Ovary (tissue), 9 donors: ENCODE measurements around the gene GSG1L2. TPM values are rescaled to one million over a fixed set of nuclear protein-coding genes. Genes with fewer than 3 reads are reported as not detected.
A peak's percentile ranks its signal among the peaks of the same experiment; 100 is the strongest.

Experiments
- DNase-seq, 5 donors: peaks; one replicate each; pipeline ENCODE4 v3.0.0-alpha.2; 2019 to 2020
- H3K27ac ChIP-seq, 2 donors: fragments of 200-600 bp; one replicate each; pipeline versions ENCODE4 v1.5.1 to v1.8.0; 2019 to 2022
- H3K27me3 ChIP-seq: fragments of 200-600 bp; one replicate; pipeline ENCODE4 v1.8.0; 2022
- H3K36me3 ChIP-seq: fragments of 200-600 bp; sonication (generic); one replicate; pipeline ENCODE4 v1.5.1; 2019
- H3K4me1 ChIP-seq: one replicate; pipeline ENCODE4 v1.8.1; 2013; ENCODE audit warnings: mild to moderate bottlenecking, moderate library complexity; ENCODE audit not compliant: insufficient read depth
- H3K4me3 ChIP-seq: fragments of 200-600 bp; sonication (generic); one replicate; pipeline ENCODE4 v1.5.1; 2017
- H3K9me3 ChIP-seq, 2 donors: fragments of 200-600 bp in 1 of 2; sonication (generic) in 1 of 2; one replicate each; pipeline versions ENCODE4 v1.5.1 to v1.8.1; 2013 to 2019; ENCODE audit warnings: mild to moderate bottlenecking in 1 of 2, moderate library complexity in 1 of 2
- EP300 ChIP-seq: sonication (generic); formaldehyde crosslinking; IDR thresholded peaks from one replicate; pipeline ENCODE4 v1.6.1; 2017; ENCODE audit warnings: antibody characterized with exemption
- POLR2A ChIP-seq: fragments of 450-650 bp; IDR thresholded peaks from one replicate; pipeline ENCODE4 v1.6.1; 2017; ENCODE audit warnings: antibody characterized with exemption, mild to moderate bottlenecking, moderate library complexity
- WGBS, 3 donors: extraction: QIAGEN DNeasy Blood & Tissue Kit in 1 of 3; methylation state at CpG; one replicate each; pipeline versions ENCODE4 v1.1.5 to v1.1.7; 2013 to 2017; 5-methylcytosine and 5-hydroxymethylcytosine counted together
- intact Hi-C, 4 donors: fragments of 100-400 bp; cut with DNase I; formaldehyde crosslinking; loops; one replicate each; pipeline versions ENCODE4 v1.11.0 to v1.15.1; 2022 to 2023
- polyA plus RNA-seq, 2 donors: library from polyadenylated mRNA; stranded (reverse); fragments of 200-250 nt in 1 of 2; fragments of 350-450 nt in 1 of 2; fragmentation: Illumina TruSeq in 1 of 2; extraction: RNeasy Lipid Tissue Mini Kit (QIAGEN cat#74804) in 1 of 2; gene quantifications; one replicate each; pipeline ENCODE4 v1.2.3, GENCODE V29; 2013 to 2014
- total RNA-seq, 7 donors: library from RNA; depleted of rRNA in 2 of 7; stranded (reverse); fragments of >200 nt in 2 of 7; fragmentation: NEBNext Ultra II Directional in 3 of 7; extraction: Animal tissue kit (Norgen Biotek cat#: 25700) in 3 of 7; gene quantifications; one replicate each; pipeline versions ENCODE4 v1.1.0 to v1.2.4, GENCODE V29; 2016 to 2023
- TF ChIP-seq, protein P1 (sequence below), 3 donors: fragments of 450-650 bp in 2 of 3; fragments of 200-600 bp in 1 of 3; IDR thresholded peaks; one replicate each; pipeline versions ENCODE4 v1.5.1 to v1.8.0; 2016 to 2022; ENCODE audit warnings: antibody characterized with exemption in 3 of 3, mild to moderate bottlenecking in 1 of 3
- donor health status: DM: no; HTN: no; CAD: no; lungs with moderate emphysema.
- donor health status: DM: no; HTN: no; CAD: no.
- donor health status: Bipolar disorder and iron deficiency.
- donor health status: DM: yes; HTN: yes; CAD: no.
- donor health status: DM: no; HTN: no; CAD: no.
- donor health status: DM: yes; HTN: yes; CAD: no.

Gene GSG1L2
- total and polyA plus RNA-seq, 9 donors = not detected

DNA sequence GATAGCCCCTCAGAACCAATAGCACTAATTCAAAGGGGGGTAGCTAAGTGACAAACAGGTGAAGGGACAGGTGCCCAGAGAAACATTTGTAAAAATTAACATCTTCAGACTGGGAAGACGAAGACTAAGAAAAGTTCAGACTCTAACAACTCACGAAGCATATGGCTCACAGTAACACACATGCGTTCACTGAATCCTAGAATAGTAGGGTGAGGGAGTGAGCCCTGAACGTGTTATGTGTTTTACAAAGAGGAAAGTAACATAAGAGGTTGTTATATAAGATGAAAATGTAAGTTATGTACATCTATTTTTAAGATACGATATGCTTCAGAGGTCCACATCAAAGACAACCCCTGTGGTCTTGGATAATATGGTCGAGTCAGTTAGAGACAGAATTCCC lies 15.2 kb downstream of the GSG1L2 start:
- no peaks in the 10 kb centered on the region for H3K36me3 ChIP-seq
- H3K27me3 ChIP-seq = no peaks in the 10 kb centered on the region
- WGBS, 3 donors = 58 to 65% (median 65%) methylated on average over 6 of the region's 6 CpGs
- intact Hi-C loops = no loop called here
- no peaks in the 10 kb centered on the region for H3K9me3 ChIP-seq
- H3K4me1 ChIP-seq = peaks cover 2% of the 10 kb centered on the region
- H3K4me3 ChIP-seq = no peak overlapping the region
- TF ChIP-seq, protein P1, sequence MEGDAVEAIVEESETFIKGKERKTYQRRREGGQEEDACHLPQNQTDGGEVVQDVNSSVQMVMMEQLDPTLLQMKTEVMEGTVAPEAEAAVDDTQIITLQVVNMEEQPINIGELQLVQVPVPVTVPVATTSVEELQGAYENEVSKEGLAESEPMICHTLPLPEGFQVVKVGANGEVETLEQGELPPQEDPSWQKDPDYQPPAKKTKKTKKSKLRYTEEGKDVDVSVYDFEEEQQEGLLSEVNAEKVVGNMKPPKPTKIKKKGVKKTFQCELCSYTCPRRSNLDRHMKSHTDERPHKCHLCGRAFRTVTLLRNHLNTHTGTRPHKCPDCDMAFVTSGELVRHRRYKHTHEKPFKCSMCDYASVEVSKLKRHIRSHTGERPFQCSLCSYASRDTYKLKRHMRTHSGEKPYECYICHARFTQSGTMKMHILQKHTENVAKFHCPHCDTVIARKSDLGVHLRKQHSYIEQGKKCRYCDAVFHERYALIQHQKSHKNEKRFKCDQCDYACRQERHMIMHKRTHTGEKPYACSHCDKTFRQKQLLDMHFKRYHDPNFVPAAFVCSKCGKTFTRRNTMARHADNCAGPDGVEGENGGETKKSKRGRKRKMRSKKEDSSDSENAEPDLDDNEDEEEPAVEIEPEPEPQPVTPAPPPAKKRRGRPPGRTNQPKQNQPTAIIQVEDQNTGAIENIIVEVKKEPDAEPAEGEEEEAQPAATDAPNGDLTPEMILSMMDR (IDR thresholded peaks at IDR 0.05) = no peak
- TF ChIP-seq EP300 (no peak), POLR2A (no peak)
- DNase-seq = no peak
- no peak overlapping the region for H3K27ac ChIP-seq

- no peaks in the 10 kb centered on the region for H3K27me3 ChIP-seq
- intact Hi-C loops = no loop called here
- H3K36me3 ChIP-seq = no peaks in the 10 kb centered on the region
- DNase-seq = no peak
- peaks cover 2% of the 10 kb centered on the region for H3K4me1 ChIP-seq
- no peak overlapping the region for H3K27ac ChIP-seq
- no peak overlapping the region for H3K4me3 ChIP-seq
- TF ChIP-seq, protein P1 (IDR thresholded peaks at IDR 0.05) = no peak
- no peak for TF ChIP-seq EP300
- TF ChIP-seq POLR2A = no peak
- no peaks in the 10 kb centered on the region for H3K9me3 ChIP-seq
- 56 to 62% (median 58%) methylated on average over 4 of the region's 4 CpGs for WGBS, 3 donors
Measured at GRCh38 chr17:9805769-9806168, 16.1 kb downstream of the GSG1L2 start.

- peaks cover 2% of the 10 kb centered on the region for H3K4me1 ChIP-seq
- intact Hi-C loops = no loop called here
- H3K27ac ChIP-seq = no peak overlapping the region
- no peak overlapping the region for H3K4me3 ChIP-seq
- H3K36me3 ChIP-seq = no peaks in the 10 kb centered on the region
- 33 to 62% (median 39%) methylated on average over 4 of the region's 4 CpGs for WGBS, 3 donors
- H3K9me3 ChIP-seq = no peaks in the 10 kb centered on the region
- no peaks in the 10 kb centered on the region for H3K27me3 ChIP-seq
- TF ChIP-seq POLR2A = no peak
- TF ChIP-seq, protein P1 (IDR thresholded peaks at IDR 0.05) = no peak
- no peak for TF ChIP-seq EP300
- DNase-seq = no peak
Measured at GRCh38 chr17:9802697-9803096, 19.2 kb downstream of the GSG1L2 start.

GRCh38 chr17:9802294-9802693 lies 19.6 kb downstream of the GSG1L2 start:
- H3K4me1 ChIP-seq = peaks cover 2% of the 10 kb centered on the region
- H3K36me3 ChIP-seq = no peaks in the 10 kb centered on the region
- intact Hi-C loops = no loop called here
- H3K9me3 ChIP-seq = no peaks in the 10 kb centered on the region
- H3K27me3 ChIP-seq = no peaks in the 10 kb centered on the region
- no peak overlapping the region for H3K4me3 ChIP-seq
- peak in 1 of 5 donors; percentile 19 for DNase-seq
- no peak for TF ChIP-seq POLR2A
- TF ChIP-seq EP300 = no peak
- TF ChIP-seq, protein P1 (IDR thresholded peaks at IDR 0.05) = no peak
- WGBS, 3 donors = 31 to 66% (median 44%) methylated on average over 13 of the region's 13 CpGs
- H3K27ac ChIP-seq = no peak overlapping the region

GRCh38 chr17:9801505-9801904 lies 20.4 kb downstream of the GSG1L2 start:
- Histone ChIP-seq H3K27me3 (no peaks in the 10 kb centered on the region), H3K9me3 (no peaks in the 10 kb centered on the region), H3K27ac (no peak overlapping the region), H3K4me1 (peaks cover 2% of the 10 kb centered on the region), H3K36me3 (no peaks in the 10 kb centered on the region), H3K4me3 (no peak overlapping the region)
- 5 to 29% (median 5%) methylated on average over 2 of the region's 2 CpGs for WGBS, 3 donors
- TF ChIP-seq, protein P1 (IDR thresholded peaks at IDR 0.05) = no peak
- TF ChIP-seq EP300 (no peak), POLR2A (no peak)
- DNase-seq = no peak
- intact Hi-C loops = no loop called here
